ENCODE data around the gene TRAPPC10.

TRAPPC10 gene, protein sequence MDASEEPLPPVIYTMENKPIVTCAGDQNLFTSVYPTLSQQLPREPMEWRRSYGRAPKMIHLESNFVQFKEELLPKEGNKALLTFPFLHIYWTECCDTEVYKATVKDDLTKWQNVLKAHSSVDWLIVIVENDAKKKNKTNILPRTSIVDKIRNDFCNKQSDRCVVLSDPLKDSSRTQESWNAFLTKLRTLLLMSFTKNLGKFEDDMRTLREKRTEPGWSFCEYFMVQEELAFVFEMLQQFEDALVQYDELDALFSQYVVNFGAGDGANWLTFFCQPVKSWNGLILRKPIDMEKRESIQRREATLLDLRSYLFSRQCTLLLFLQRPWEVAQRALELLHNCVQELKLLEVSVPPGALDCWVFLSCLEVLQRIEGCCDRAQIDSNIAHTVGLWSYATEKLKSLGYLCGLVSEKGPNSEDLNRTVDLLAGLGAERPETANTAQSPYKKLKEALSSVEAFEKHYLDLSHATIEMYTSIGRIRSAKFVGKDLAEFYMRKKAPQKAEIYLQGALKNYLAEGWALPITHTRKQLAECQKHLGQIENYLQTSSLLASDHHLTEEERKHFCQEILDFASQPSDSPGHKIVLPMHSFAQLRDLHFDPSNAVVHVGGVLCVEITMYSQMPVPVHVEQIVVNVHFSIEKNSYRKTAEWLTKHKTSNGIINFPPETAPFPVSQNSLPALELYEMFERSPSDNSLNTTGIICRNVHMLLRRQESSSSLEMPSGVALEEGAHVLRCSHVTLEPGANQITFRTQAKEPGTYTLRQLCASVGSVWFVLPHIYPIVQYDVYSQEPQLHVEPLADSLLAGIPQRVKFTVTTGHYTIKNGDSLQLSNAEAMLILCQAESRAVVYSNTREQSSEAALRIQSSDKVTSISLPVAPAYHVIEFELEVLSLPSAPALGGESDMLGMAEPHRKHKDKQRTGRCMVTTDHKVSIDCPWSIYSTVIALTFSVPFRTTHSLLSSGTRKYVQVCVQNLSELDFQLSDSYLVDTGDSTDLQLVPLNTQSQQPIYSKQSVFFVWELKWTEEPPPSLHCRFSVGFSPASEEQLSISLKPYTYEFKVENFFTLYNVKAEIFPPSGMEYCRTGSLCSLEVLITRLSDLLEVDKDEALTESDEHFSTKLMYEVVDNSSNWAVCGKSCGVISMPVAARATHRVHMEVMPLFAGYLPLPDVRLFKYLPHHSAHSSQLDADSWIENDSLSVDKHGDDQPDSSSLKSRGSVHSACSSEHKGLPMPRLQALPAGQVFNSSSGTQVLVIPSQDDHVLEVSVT

DNA sequence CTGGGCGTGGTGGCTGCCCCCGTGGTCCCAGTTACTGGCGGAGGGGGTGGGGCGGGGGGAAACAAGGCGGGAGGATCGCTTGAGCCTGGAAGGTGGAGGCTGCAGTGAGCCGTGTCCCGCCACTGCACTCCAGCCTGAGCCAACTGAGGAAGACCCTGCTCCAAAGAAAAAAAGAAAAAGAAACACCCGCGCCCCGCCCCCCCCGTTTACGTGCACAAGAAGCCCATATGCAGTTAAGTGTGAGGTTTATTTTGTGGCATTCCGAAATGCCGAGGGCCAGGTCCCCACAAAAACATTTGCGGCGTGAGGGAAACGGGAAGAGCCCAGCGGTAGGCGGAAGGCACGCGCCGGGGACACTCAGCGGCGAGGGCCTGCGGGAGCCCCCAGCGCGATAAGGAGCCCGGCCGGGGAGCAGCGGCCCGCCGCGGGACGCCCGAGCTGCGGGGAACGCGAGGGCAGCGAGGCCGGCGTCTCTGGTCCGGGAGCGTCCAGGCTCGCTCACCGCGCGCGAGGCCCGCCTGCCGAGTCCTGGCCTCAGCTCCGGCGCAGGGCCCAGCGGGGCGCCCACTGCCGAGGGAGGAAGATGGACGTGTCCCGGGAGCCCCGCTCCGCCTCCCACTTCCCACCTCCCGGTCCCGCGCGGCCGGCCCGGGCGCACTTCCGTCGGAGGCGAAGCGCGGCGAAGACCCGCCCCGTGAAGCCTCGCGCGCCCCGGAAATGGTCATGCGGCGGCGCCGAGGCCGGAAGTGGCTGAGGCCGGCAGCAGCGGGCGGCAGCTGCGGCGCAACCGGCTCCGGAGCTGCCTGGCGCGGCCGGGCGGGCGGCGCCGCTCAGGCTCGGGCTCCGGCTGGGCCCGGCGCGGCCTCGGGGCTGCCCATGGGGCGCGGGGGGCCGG is at the start of gene TRAPPC10:
TRAPPC10 (plus strand) TSS at position 731 of the 895 bp plus-strand sequence. CDS start 185 bp downstream, outside the sequence.
- Mint-ChIP-seq H3K9me3 (no peaks in the 10 kb centered on the region), H3K27ac (peak within 1 kb of the TSS; percentile 92), H3K4me1 (peaks cover 50% of the 10 kb centered on the region), H3K36me3 (peaks cover 32% of the 10 kb centered on the region), H3K4me3 (peak within 1 kb of the TSS; percentile 89)
- DNase-seq (ENCODE audit: low spot score in 2 of 2) (peak; percentile 77 to 90), ATAC-seq (peak; percentile 85)

- Mint-ChIP-seq H3K4me1 (peaks cover 5% of the 10 kb centered on the region), H3K27ac (no peak overlapping the region), H3K9me3 (no peaks in the 10 kb centered on the region), H3K36me3 (peaks cover 52% of the 10 kb centered on the region), H3K4me3 (no peak overlapping the region)
- no peak for ATAC-seq
- DNase-seq (ENCODE audit: low spot score in 2 of 2) = no peak
Observed at GRCh38 chr21:43965911-43966585, 46.1 kb upstream of the TRAPPC10 start.

- peaks cover 5% of the 10 kb centered on the region for H3K4me1 Mint-ChIP-seq
- DNase-seq (ENCODE audit: low spot score in 2 of 2) = no peak
- H3K36me3 Mint-ChIP-seq = peaks cover 62% of the 10 kb centered on the region
- no peak overlapping the region for H3K4me3 Mint-ChIP-seq
- ATAC-seq = no peak
- no peak overlapping the region for H3K27ac Mint-ChIP-seq
- no peaks in the 10 kb centered on the region for H3K9me3 Mint-ChIP-seq
Observed at GRCh38 chr21:43966946-43967512, 45.1 kb upstream of the TRAPPC10 start.

DNA sequence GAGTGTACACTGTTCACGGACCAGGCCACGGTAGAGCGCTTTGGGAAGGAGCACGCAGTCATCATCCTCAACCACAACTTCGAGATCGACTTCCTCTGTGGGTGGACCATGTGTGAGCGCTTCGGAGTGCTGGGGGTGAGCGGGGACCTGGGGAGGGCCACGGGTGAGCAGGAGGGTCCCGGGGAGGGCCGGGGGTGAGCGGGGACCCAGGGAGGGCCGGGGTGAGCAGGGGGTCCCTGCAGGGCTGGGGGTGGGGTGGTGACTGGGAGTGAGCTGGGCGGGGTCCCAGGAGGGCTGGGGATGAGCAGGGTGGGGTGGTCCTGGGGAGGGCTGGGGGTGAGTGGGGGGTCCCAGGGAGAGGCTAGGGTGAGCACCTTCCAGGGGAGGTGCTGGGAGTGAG is 44.1 kb upstream of the TRAPPC10 start:
- no peaks in the 10 kb centered on the region for H3K9me3 Mint-ChIP-seq
- no peak overlapping the region for H3K4me3 Mint-ChIP-seq
- no peak overlapping the region for H3K27ac Mint-ChIP-seq
- DNase-seq (ENCODE audit: low spot score in 2 of 2) (no peak), ATAC-seq (no peak)
- peaks cover 5% of the 10 kb centered on the region for H3K4me1 Mint-ChIP-seq
- peaks cover 58% of the 10 kb centered on the region for H3K36me3 Mint-ChIP-seq

DNA sequence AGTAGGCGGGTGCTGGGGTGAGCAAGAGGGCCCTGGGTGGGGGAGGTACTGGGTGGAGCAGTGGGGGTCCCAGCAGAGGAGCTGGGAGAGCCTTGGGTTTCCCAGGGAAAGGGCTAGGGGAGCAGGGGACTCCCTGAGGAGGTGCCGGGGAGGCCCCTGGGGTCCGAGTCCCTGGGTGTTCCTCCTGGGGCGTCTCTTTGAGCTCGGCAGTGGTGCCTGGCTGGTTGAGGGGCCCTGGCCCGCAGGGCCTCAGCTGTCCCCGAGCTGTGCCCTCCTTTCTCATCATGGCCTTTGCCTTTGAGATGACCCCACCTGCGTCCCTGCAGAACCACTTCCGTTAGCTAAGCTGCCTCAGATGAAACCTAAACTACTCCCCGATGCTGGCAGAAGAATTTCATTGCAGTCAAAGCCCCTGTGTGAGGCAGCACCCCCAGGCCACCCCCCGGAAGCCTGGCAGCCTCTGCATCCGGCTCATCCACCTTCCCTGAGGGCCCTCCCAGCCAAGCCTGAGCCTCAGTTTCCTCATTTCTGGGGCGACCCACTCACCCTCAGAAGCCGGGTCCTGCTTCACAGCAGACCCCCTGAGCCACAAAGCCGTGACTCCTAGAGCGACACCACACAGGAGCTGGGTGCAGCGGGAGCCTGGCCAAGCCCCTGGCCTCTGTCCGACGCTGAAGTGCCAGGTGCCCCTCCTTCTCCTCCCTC is 43.5 kb upstream of the TRAPPC10 start:
- Mint-ChIP-seq H3K9me3 (no peaks in the 10 kb centered on the region), H3K4me3 (no peak overlapping the region), H3K36me3 (peaks cover 53% of the 10 kb centered on the region), H3K4me1 (peaks cover 5% of the 10 kb centered on the region), H3K27ac (no peak overlapping the region)
- ATAC-seq (no peak), DNase-seq (ENCODE audit: low spot score in 2 of 2) (no peak)

DNA sequence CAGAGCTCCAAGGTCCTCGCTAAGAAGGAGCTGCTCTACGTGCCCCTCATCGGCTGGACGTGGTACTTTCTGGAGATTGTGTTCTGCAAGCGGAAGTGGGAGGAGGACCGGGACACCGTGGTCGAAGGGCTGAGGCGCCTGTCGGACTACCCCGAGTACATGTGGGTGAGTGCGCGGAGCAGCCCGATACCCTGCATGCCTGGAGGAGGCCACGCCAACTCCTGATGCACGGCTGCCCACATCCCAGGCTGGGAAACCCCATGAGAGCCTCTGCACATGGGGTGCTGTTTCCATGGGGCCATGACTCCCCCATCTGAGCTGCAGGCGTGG is 43.0 kb upstream of the TRAPPC10 start:
- Mint-ChIP-seq H3K4me1 (peaks cover 5% of the 10 kb centered on the region), H3K36me3 (peaks cover 49% of the 10 kb centered on the region), H3K27ac (no peak overlapping the region), H3K9me3 (no peaks in the 10 kb centered on the region), H3K4me3 (no peak overlapping the region)
- ATAC-seq (no peak), DNase-seq (ENCODE audit: low spot score in 2 of 2) (no peak)

DNA sequence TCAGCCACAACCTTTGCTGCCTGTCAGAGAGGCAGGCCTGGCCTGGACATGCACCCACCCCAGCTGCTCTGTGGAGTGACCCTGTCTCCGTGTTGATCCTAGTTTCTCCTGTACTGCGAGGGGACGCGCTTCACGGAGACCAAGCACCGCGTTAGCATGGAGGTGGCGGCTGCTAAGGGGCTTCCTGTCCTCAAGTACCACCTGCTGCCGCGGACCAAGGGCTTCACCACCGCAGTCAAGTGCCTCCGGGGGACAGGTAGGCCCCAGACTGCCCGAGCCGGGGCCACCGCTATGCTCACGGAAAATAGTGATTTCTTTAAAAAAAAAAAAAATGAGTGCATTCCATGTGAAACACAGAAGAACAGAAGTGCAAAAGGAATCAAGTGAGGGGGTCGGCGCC is 41.6 kb upstream of the TRAPPC10 start:
- H3K36me3 Mint-ChIP-seq = peaks cover 40% of the 10 kb centered on the region
- H3K4me3 Mint-ChIP-seq = no peak overlapping the region
- peaks cover 15% of the 10 kb centered on the region for H3K4me1 Mint-ChIP-seq
- no peak for ATAC-seq
- no peak overlapping the region for H3K27ac Mint-ChIP-seq
- DNase-seq (ENCODE audit: low spot score in 2 of 2) = no peak
- H3K9me3 Mint-ChIP-seq = no peaks in the 10 kb centered on the region

- Mint-ChIP-seq H3K4me3 (no peak overlapping the region), H3K27ac (peak overlapping the region; percentile 56), H3K36me3 (peaks cover 40% of the 10 kb centered on the region), H3K4me1 (peaks cover 16% of the 10 kb centered on the region), H3K9me3 (no peaks in the 10 kb centered on the region)
- ATAC-seq = no peak
- no peak for DNase-seq (ENCODE audit: low spot score in 2 of 2)
Observed at GRCh38 chr21:43971201-43971991, 40.7 kb upstream of the TRAPPC10 start.

GRCh38 chr21:43971992-43972255 is 40.2 kb upstream of the TRAPPC10 start:
- DNase-seq (ENCODE audit: low spot score in 2 of 2) = no peak
- peaks cover 42% of the 10 kb centered on the region for H3K36me3 Mint-ChIP-seq
- H3K9me3 Mint-ChIP-seq = no peaks in the 10 kb centered on the region
- no peak overlapping the region for H3K4me3 Mint-ChIP-seq
- peak overlapping the region; percentile 56 for H3K27ac Mint-ChIP-seq
- ATAC-seq = no peak
- peaks cover 16% of the 10 kb centered on the region for H3K4me1 Mint-ChIP-seq

DNA sequence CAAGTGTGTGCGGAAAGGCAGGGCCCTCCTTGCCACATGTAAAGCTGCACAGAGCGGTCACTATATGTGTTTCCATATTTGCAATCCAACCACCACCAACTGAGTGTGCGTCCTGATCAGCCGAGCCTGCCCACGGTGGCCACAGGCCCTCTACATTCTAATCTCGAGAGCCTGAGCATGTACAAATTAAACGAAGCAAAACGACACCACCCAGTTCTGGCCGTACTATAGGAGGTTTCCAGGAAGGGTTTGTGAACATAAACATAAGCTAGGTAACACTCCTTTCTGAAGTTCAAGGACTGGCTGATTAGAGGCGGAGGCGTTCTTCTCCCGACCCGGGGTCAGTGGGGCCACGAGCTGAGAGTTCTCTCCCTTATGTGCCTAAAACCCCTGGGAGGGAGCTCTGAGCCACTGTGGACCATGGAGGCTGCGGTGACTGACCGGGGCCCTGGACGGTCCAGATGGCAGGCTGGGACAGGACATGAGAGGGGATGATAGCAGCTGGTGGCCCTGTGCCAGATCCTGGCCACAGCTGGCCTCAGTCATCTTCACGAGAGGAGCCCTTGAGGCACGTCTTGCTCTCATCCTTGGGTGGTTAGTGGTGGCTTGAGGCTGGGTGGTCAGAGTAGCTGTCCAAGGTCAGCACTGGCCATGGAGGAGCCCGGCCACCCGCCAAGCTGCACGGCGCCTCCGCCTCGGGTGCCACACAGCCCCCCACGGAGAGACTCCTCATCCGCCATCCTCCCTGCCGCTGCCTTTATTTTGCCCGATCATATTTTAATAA is 39.1 kb upstream of the TRAPPC10 start:
- Mint-ChIP-seq H3K4me1 (peaks cover 16% of the 10 kb centered on the region), H3K27ac (peak overlapping the region; percentile 8), H3K36me3 (peaks cover 47% of the 10 kb centered on the region), H3K4me3 (no peak overlapping the region), H3K9me3 (no peaks in the 10 kb centered on the region)
- no peak for DNase-seq (ENCODE audit: low spot score in 2 of 2)
- ATAC-seq = no peak

DNA sequence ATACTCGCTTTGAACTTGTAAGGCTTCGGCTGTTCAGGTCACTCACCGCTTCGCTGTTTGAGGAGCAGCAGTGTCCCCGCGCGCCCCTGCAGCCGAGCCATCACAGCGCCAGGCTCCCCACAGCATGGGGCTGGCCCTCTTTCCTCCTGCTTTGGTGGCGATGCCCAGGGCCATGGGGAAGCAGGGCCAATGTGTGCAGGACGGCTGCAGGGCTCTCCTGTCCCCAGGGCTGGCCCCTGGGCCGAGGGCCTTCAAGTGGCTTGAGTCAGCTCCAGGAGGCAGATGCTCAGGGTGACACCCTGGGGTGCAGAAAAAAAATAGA is 38.5 kb upstream of the TRAPPC10 start:
- H3K27ac Mint-ChIP-seq = no peak overlapping the region
- peaks cover 51% of the 10 kb centered on the region for H3K36me3 Mint-ChIP-seq
- H3K4me3 Mint-ChIP-seq = no peak overlapping the region
- no peak for ATAC-seq
- DNase-seq (ENCODE audit: low spot score in 2 of 2) = no peak
- no peaks in the 10 kb centered on the region for H3K9me3 Mint-ChIP-seq
- H3K4me1 Mint-ChIP-seq = peaks cover 16% of the 10 kb centered on the region

- Mint-ChIP-seq H3K4me3 (no peak overlapping the region), H3K9me3 (no peaks in the 10 kb centered on the region), H3K36me3 (peaks cover 48% of the 10 kb centered on the region), H3K27ac (peak overlapping the region; percentile 43), H3K4me1 (peaks cover 16% of the 10 kb centered on the region)
- ATAC-seq (no peak), DNase-seq (ENCODE audit: low spot score in 2 of 2) (no peak)
Observed at GRCh38 chr21:43974791-43975468, 37.2 kb upstream of the TRAPPC10 start.

Data from stimulated activated effector memory CD8-positive, alpha-beta T cell treated with anti-CD3 and anti-CD28 coated beads, Interleukin-12 subunit alpha, Interleukin-12 subunit beta, amount 100 ng/mL, for 72 hours (primary cell).